22Rv1 (cell line): Measurements from ENCODE around the gene LAMA2.

ENCODE experiments used
- ZFX ChIP-seq: fragments of 450-650 bp; IDR thresholded peaks from 2 replicates; pipeline ENCODE4 v1.6.1; 2017; ENCODE audit warnings: antibody characterized with exemption, borderline replicate concordance
- TF ChIP-seq, protein P1 (sequence below): fragments of 450-650 bp; IDR thresholded peaks from 2 replicates; pipeline ENCODE4 v1.5.1; 2017; ENCODE audit warnings: mild to moderate bottlenecking

DNA sequence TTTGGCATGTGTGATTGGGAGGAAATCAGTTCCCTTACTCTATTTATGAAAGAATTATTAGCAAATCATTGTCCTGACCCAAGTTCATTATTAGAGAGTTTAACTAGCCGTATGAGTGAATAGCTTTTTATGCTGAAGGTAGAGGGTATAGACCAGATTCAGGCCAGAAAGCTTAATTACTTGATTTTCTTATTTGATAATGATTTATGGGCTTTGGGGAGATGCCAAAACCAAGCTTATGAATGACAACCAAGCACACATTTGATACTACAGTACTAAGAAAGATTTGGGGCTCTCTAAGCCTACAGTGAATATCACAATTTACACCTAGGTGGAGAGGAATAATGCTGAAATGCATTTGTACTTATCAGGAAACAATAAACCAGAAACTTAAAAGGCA, 633.8 kb downstream of the LAMA2 start:
- TF ChIP-seq, protein P1, sequence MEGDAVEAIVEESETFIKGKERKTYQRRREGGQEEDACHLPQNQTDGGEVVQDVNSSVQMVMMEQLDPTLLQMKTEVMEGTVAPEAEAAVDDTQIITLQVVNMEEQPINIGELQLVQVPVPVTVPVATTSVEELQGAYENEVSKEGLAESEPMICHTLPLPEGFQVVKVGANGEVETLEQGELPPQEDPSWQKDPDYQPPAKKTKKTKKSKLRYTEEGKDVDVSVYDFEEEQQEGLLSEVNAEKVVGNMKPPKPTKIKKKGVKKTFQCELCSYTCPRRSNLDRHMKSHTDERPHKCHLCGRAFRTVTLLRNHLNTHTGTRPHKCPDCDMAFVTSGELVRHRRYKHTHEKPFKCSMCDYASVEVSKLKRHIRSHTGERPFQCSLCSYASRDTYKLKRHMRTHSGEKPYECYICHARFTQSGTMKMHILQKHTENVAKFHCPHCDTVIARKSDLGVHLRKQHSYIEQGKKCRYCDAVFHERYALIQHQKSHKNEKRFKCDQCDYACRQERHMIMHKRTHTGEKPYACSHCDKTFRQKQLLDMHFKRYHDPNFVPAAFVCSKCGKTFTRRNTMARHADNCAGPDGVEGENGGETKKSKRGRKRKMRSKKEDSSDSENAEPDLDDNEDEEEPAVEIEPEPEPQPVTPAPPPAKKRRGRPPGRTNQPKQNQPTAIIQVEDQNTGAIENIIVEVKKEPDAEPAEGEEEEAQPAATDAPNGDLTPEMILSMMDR: no peak
- no peak for TF ChIP-seq ZFX
